HEK293 (cell line): ENCODE measurements around the gene MBD3L3.

ENCODE experiments used
- CTCF ChIA-PET: fragments of 350-600 bp; formaldehyde crosslinking; extraction: SDS; loops from one replicate; lab custom pipeline; 2021; ENCODE audit warnings: antibody characterized with exemption; lab: Yijun Ruan, JAX
- POLR2A ChIA-PET: fragments of 300-600 bp; formaldehyde crosslinking; extraction: SDS; loops from one replicate; lab custom pipeline; 2020; ENCODE audit warnings: antibody characterized with exemption, inconsistent platforms; lab: Yijun Ruan, JAX
- H3K27ac ChIP-seq: fragments of 200-500 bp; sonication (Bioruptor generic); 2 replicates; pipeline ENCODE4 v1.5.1; 2014; ENCODE audit warnings: low read depth, low read length, control low read depth, inconsistent platforms; ENCODE audit errors: extremely low read depth
- H3K36me3 ChIP-seq, 2 experiments: fragments of 200-500 bp in 1 of 2; sonication (Bioruptor generic) in 1 of 2; 1 replicate in 1 of 2; 2 replicates in 1 of 2; pipeline ENCODE4 v1.5.1; 2014 to 2017; ENCODE audit warnings: inconsistent platforms in 2 of 2, low read length in 2 of 2; ENCODE audit not compliant: control insufficient read depth in 2 of 2, insufficient read depth in 1 of 2
- H3K4me1 ChIP-seq: fragments of 200-500 bp; sonication (Bioruptor generic); 2 replicates; pipeline ENCODE4 v1.5.1; 2014; ENCODE audit warnings: mild to moderate bottlenecking, low read length, inconsistent platforms; ENCODE audit not compliant: control insufficient read depth, insufficient read depth
- H3K4me3 ChIP-seq: 2 replicates; pipeline ENCODE4 v1.5.1; 2011; ENCODE audit warnings: low read depth, mild to moderate bottlenecking, control low read depth, low read length, moderate library complexity
- H3K9me3 ChIP-seq: fragments of 200-500 bp; sonication (Bioruptor generic); 2 replicates; pipeline ENCODE4 v1.5.1; 2014; ENCODE audit warnings: low read depth, low read length, inconsistent platforms; ENCODE audit not compliant: control insufficient read depth, insufficient read depth
- GFI1B ChIP-seq: fragments of 450-650 bp; formaldehyde crosslinking; IDR thresholded peaks from 2 replicates; pipeline ENCODE4 v1.5.1; 2016; ENCODE audit warnings: missing biosample characterization, missing genetic modification characterization
- KLF10 ChIP-seq: fragments of 450-650 bp; IDR thresholded peaks from 2 replicates; pipeline ENCODE4 v1.5.1; 2018; ENCODE audit warnings: missing biosample characterization, mild to moderate bottlenecking, missing genetic modification characterization
- PBX3 ChIP-seq: sonication (generic); formaldehyde crosslinking; IDR thresholded peaks from 2 replicates; pipeline ENCODE4 v1.8.1; 2022; ENCODE audit warnings: mild to moderate bottlenecking, moderate library complexity, missing genetic modification reagents
- PRDM10 ChIP-seq: fragments of 450-650 bp; formaldehyde crosslinking; IDR thresholded peaks from 2 replicates; pipeline ENCODE4 v1.5.1; 2016; ENCODE audit warnings: missing biosample characterization, missing genetic modification characterization
- REST ChIP-seq: fragments of 450-650 bp; formaldehyde crosslinking; IDR thresholded peaks from 2 replicates; pipeline ENCODE4 v1.5.1; 2016; ENCODE audit warnings: missing biosample characterization, missing genetic modification characterization
- TSHZ1 ChIP-seq: fragments of 450-650 bp; formaldehyde crosslinking; IDR thresholded peaks from 2 replicates; pipeline ENCODE4 v1.5.1; 2016; ENCODE audit warnings: missing biosample characterization, missing genetic modification characterization, borderline replicate concordance
- WT1 ChIP-seq: fragments of 450-650 bp; formaldehyde crosslinking; IDR thresholded peaks from 2 replicates; pipeline ENCODE4 v1.5.1; 2016; ENCODE audit warnings: missing biosample characterization, missing genetic modification characterization
- ZBTB11 ChIP-seq: fragments of 450-650 bp; formaldehyde crosslinking; conservative IDR thresholded peaks from 2 replicates; pipeline ENCODE4 v1.5.1; 2016; ENCODE audit warnings: low read depth, missing biosample characterization, missing genetic modification characterization
- ZNF140 ChIP-seq: fragments of 450-650 bp; formaldehyde crosslinking; IDR thresholded peaks from 2 replicates; pipeline ENCODE4 v1.5.1; 2016; ENCODE audit warnings: missing biosample characterization, missing genetic modification characterization
- ZNF2 ChIP-seq: fragments of 450-650 bp; formaldehyde crosslinking; IDR thresholded peaks from 2 replicates; pipeline ENCODE4 v1.5.1; 2016; ENCODE audit warnings: missing biosample characterization, missing genetic modification characterization
- ZNF221 ChIP-seq: fragments of 450-650 bp; formaldehyde crosslinking; IDR thresholded peaks from 2 replicates; pipeline ENCODE4 v1.5.1; 2017; ENCODE audit warnings: missing biosample characterization, missing genetic modification characterization, borderline replicate concordance
- ZNF24 ChIP-seq: fragments of 450-650 bp; formaldehyde crosslinking; IDR thresholded peaks from 2 replicates; pipeline ENCODE4 v1.5.1; 2016; ENCODE audit warnings: missing biosample characterization, missing genetic modification characterization
- ZNF311 ChIP-seq: fragments of 450-650 bp; formaldehyde crosslinking; IDR thresholded peaks from 2 replicates; pipeline ENCODE4 v1.5.1; 2017; ENCODE audit warnings: missing biosample characterization, missing genetic modification characterization, borderline replicate concordance
- ZNF354C ChIP-seq: fragments of 450-650 bp; formaldehyde crosslinking; IDR thresholded peaks from 2 replicates; pipeline ENCODE4 v1.5.1; 2016; ENCODE audit warnings: missing biosample characterization, missing genetic modification characterization, low read depth, borderline replicate concordance
- ZNF426 ChIP-seq: fragments of 450-650 bp; formaldehyde crosslinking; IDR thresholded peaks from 2 replicates; pipeline ENCODE4 v1.5.1; 2017; ENCODE audit warnings: missing biosample characterization, missing genetic modification characterization, mild to moderate bottlenecking, inconsistent platforms, moderate library complexity
- ZNF501 ChIP-seq: fragments of 450-650 bp; formaldehyde crosslinking; IDR thresholded peaks from 2 replicates; pipeline ENCODE4 v1.5.1; 2016; ENCODE audit warnings: missing biosample characterization, missing genetic modification characterization
- ZNF660 ChIP-seq: fragments of 450-650 bp; IDR thresholded peaks from 2 replicates; pipeline ENCODE4 v1.5.1; 2018; ENCODE audit warnings: missing biosample characterization, mild to moderate bottlenecking, missing genetic modification characterization
- ZNF785 ChIP-seq: fragments of 450-650 bp; formaldehyde crosslinking; IDR thresholded peaks from 2 replicates; pipeline ENCODE4 v1.5.1; 2016; ENCODE audit warnings: missing biosample characterization, missing genetic modification characterization
- ZNF830 ChIP-seq: fragments of 450-650 bp; IDR thresholded peaks from 2 replicates; pipeline ENCODE4 v1.5.0; 2018; ENCODE audit warnings: missing biosample characterization, missing genetic modification characterization, low read depth, mild to moderate bottlenecking, moderate library complexity
- ZNF837 ChIP-seq: fragments of 450-650 bp; formaldehyde crosslinking; IDR thresholded peaks from 2 replicates; pipeline ENCODE4 v1.5.1; 2016; ENCODE audit warnings: missing biosample characterization, missing genetic modification characterization

The MBD3L3 gene

GRCh38 chr19:7068599-7068998, 10.1 kb upstream of the MBD3L3 start (continued):
- no peak for TF ChIP-seq ZNF2 (tag by site-specific recombination)
- no peak for TF ChIP-seq ZNF24
- no peak for TF ChIP-seq ZNF311 (tag by site-specific recombination)
- no peak for TF ChIP-seq PRDM10 (tag by site-specific recombination)
- TF ChIP-seq ZNF501 (tag by site-specific recombination) = no peak
- no peak for TF ChIP-seq ZNF837 (tag by site-specific recombination)
- TF ChIP-seq WT1 (tag by site-specific recombination) = no peak
- no peak for TF ChIP-seq REST (tag by site-specific recombination)
- TF ChIP-seq ZNF660 = no peak
- no peak for TF ChIP-seq ZNF426 (tag by site-specific recombination)
- no peak for TF ChIP-seq PBX3
- TF ChIP-seq ZNF785 (tag by site-specific recombination) = no peak

- Histone ChIP-seq H3K9me3 (no peaks in the 10 kb centered on the region), H3K27ac (no peak overlapping the region), H3K36me3 (peaks cover 0 to 17% of the 10 kb centered on the region in 2 experiments; a peak in 2 of 3 replicates), H3K4me3 (no peak overlapping the region), H3K4me1 (no peaks in the 10 kb centered on the region)
- POLR2A ChIA-PET = interaction anchor here (0.5 to 2.6 kb wide), 2 partner anchors 31 to 68 kb away, joined by 4 to 30 read pairs; no protein-coding TSS in a partner anchor
- TF ChIP-seq TSHZ1 (tag by site-specific recombination) (no peak), ZNF221 (tag by site-specific recombination) (no peak), ZNF354C (tag by site-specific recombination) (no peak), ZNF837 (tag by site-specific recombination) (no peak), GFI1B (no peak), ZBTB11 (tag by site-specific recombination) (no peak), KLF10 (tag by site-specific recombination) (no peak), ZNF140 (tag by site-specific recombination) (no peak), ZNF830 (tag by site-specific recombination) (no peak)
- CTCF ChIA-PET = interaction anchor here (0.7 to 1.1 kb wide), 2 partner anchors 257 to 551 kb away, joined by 3 to 4 read pairs; no protein-coding TSS in a partner anchor
Observed at GRCh38 chr19:7067716-7068115, 9.2 kb upstream of the MBD3L3 start.
